GM19438 (cell line): Measurements from ENCODE around the gene KATNB1.

Source experiments
- ATAC-seq: cut with Tn5 transposase; IDR thresholded peaks from one replicate; pipeline ENCODE4 v1.9.1; 2021; ENCODE audit warnings: low read depth; ENCODE audit not compliant: unreplicated experiment

Gene KATNB1

DNA sequence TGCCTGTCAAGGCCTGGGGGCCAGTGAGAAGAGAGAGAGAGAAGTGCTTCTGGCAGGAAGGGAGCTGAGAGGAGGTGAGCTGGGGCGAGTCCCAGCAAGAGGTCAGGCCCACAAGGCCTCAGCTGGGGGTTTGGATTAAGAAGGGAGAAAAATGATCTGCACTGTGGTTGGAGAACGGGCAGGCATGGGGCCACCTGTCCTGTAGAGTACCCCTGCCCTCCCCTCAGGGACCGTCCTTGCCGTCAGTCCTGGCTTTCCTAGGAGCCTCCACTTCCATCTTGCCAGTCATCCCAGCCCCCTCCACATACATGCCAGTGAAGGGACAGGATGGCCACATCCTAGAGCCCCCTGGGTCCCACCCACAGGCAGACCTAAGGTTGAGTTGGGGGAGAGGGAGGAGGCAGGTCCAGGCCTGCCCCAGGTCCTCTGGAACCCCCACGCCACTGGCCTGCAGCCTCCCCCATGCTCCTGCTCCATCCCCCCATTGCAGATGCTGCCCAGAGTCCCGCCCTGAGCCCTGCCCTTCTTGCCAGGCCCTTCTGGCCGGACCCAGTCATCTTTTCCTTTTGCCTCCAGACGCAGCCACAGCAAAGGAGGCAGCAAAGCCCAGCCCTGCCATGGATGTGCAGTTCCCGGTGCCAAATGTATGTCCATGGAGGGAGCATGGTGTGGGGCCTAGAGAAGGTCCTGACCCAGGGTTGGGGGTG, 18.9 kb downstream of the KATNB1 start:
- no peak for ATAC-seq

DNA sequence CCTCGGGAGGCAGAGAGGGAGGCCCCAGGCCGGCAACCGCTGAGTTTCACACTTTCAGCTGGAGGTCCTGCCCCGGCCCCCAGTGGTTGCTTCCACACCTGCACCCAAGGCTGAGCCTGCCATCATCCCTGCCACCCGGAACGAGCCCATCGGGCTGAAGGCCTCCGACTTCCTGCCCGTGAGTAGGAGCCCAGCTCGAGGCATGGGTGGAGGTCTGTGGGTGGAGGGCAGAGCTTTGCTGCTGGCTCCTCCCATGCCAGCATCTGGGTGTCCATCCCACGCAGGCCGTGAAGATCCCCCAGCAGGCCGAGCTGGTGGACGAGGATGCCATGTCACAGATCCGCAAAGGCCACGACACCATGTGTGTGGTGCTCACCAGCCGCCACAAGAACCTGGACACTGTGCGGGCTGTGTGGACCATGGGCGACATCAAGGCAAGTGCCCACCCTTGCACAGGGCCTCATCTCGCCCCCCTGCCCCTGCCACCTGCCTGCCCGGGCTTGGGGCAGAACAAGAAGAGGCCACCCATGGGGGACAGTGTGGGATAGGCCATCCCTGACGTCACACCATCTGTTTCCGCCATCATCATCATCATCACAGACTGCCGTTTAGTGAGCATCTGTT, 19.6 kb downstream of the KATNB1 start:
- ATAC-seq = no peak

DNA sequence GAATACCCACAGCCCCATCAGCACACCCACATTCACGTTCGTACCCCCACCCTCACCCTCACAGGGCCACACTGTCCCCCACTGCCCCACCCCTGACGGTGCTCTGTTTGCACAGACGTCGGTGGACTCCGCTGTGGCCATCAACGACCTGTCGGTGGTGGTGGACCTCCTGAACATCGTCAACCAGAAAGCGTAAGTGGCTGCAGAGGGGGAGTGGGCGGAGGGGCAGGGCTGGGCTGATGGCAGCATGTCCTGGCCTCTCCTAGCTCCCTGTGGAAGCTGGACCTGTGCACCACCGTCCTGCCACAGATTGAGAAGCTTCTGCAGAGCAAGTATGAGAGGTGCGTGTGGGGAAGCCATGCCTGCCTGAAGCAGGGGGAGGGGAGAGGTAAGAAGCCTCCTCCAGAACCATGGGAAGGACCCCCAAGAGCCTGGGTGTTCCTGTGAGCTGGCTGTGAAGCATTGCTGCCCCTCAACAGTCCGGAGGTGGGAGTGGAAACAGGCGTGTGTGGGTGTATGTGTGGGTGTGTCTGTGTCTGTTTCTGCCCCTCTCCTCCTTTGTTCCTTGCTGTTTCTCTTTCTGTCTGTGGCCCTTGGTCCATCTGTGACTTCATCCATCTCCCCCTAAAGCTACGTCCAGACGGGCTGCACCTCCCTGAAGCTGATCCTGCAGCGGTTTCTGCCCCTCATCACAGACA, 20.3 kb downstream of the KATNB1 start:
- no peak for ATAC-seq

DNA sequence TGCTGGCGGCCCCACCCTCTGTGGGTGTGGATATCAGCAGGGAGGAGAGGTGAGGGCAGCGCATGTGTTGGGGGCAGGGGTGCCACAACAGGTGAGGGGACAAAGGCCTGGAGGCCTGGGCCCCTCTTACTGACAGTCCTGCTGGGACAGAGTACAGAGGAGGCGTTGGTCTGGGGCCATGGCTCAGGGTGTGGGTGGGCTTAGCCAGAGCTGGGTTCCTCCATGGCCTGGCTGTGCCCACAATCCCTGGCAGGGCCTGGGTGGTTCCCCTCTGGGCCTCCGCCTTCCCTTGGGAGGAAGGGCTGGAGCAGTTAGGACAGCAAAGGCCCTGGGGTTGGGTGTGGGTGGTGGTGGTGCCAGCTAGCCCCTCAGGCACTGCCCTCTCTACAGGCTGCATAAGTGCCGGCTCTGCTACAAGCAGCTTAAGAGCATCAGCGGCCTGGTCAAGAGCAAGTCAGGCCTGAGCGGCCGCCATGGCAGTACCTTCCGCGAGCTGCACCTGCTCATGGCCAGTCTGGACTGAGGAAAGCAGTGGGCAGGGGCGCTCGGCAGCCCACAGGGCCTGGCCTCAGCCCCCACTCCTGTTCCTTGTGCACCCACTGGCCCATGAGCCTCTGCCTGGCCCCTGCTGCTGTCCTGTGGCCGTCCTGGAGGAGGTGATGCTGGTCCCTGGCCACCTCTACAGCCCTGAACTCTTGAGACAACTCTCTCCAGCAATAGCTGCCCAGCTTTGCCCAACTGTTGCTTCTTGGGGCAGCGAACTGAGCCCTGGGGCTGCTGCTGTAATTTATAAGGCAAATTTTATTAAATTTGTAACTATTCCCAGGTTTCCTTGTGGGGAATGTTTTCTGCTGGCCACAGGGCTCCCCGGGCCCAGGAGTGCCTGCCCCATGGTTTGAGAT, 21.1 kb downstream of the KATNB1 start:
- ATAC-seq = no peak

DNA sequence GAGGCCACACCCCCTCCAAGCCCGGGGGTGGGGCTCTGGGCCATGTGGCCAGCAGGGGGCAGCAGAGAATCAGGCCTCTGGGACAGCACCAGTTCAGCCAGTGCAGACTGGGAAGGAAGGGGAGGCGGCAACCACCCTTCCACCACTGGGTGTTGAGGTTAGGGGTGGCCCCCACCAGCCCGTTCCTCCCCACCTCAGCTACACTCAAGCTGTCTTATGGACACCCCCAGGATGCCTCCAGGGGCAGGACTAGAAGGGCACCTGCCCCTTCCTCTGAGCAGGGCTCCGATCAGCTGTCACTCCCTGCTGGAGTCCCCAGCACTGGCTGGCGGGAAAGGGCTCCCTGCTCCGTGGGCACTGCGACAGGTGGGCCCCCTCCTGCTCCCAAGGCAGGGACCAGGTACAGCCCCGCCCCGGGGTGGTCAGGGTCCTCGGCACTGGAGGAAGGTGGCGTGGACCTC, 21.8 kb downstream of the KATNB1 start:
- peak; percentile 85 for ATAC-seq

DNA sequence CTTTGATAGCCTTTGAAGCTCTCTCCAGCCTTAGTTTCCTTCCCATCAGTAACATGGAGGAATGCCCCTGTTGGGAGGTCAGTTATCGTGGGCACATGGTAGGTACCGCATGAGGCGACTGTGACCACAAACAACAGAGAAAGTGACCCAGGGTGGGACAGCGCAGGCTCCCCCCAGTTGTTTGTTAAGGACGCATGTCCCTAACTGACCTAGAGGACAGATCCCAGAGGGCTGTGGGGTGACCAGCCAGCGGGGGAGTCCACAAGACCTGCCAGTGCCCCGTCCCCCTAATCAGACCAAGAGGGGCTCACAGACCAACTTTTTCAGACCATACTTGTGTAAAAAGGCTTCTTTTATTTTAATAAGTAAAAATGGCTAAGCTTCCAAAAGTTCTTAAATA, 22.3 kb downstream of the KATNB1 start:
- no peak for ATAC-seq

DNA sequence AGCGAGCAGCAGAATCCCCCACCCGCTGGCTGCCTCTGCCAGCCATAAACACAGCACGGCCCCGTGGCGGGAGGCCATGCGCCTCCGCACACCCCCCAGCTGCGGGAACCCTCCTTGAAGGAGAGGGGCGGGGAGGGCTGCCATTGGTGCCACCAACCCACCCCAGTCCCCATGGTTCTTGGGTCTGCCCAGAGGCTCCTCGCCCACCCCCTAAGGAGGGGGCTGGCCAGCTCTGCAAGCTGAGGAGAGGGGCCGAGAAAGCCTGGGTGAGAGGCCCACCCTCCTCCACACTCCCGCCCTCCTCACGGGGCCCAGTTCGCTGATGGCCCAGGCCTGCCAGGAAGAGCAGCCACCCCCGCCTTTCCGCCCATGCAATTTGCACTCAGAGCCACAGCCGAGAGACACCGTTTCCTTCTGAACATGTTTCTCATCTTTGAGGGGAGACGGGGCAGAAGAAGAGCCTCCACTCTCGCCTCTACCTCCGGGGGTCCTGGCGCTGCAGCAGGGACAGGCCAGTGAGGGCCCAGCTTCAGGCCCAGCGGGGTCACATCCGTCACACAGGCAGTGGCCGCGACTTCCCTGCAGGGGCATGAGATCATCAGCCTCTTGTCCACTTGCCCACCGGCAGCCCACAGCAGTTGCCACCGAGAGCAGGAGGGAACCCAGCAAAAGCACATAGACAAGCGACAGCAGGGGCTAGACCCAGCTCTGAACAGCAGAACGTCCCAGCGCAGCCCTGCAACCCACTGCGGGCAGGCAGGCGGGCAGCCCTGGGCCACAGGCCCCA, 23.0 kb downstream of the KATNB1 start:
- ATAC-seq = no peak

DNA sequence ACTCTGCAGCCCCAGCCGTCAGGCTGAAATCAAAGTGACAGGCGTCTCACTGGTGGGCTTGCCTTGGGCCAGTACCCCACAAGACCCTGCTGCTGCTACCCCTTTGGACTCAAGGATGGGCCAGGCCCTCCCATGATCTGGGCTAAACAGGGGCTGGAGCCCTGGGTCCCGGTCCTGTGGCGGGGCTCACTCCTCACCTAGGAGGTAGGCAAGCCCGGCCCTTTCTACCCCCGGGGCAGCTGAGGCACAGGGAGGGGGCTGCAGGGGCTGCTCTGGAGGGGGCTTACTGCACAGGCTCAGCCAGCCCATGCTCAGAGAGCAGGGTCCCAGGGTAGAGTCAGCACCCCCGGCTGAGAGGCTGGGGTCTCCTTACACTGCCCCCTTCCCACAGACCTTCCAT, 23.6 kb downstream of the KATNB1 start:
- ATAC-seq = no peak

DNA sequence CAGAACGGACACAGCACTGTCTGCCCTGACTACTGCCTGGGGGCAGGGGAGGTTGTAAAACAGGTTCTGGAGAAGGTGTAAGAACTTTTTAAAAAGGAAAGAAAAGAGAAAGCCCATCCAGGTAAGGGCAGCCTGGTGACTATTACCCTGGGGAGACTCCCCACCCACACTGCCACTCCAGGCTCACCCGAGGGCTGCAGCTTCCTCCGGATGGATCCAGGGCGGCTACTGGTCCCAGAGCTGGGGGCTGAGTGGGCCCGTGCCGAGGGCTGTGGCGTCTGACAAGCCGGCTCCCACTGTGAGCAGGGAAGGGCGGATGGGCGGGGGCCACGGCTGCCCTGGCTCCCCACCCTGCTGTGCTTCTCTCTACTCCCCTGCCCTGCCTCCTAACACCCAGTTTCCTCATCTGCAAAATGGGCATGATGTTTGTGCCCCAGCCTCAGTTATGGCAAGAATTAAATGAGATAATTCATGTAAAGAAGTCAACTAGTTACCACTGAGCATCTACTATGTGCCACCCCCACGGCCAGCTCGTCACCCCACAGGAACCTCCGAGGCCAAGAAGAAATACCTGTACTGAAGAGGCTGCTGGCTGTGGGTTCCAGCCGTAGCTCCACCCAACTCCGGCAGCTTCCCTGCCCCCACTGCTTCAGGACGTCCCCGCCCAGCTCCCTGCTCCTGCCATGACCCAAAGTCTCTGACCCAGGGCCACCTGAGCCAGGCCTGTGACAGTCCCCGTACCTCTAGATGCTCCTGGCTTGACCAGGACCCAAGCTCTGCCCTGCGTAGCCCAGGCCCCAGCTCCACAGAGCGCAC, 24.2 kb downstream of the KATNB1 start:
- no peak for ATAC-seq

DNA sequence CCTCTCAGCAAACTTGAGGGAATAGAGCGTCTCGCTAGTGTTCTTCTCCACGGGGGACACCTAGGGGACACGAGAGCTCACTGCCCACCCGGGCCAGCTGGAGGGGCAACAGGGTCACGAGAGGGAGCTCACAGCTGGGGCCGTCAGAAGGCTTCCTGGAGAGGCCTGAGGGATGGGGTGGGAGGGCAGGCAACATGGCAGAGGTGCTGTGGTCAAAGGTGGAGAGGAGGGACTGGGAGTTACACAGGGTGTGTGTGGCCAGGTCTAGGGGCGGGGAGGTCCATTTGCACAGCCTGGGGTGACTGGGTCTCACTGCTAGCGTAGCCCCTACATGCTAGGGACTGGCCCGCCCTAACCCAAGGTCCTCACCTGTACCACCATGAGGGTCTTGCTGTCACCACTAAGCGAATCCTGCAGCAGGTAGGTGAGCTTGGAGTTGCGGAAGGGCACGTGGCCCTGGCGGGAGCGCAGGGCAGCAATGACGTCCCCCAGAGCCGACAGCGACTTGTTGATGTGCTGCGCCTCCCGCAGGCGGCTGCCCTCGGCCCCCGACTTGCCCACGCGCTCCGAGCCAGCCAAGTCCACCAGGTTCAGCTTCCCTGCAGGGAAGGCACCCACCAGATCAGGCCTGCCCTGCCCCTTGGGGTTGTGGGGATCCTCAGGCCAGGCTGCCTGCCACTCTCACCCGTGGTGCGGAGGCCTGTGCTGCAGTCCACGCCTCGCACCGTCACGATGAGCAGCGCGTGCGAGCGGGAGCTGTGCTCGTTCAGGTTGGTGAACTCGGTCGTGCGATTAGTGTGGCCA, 25.0 kb downstream of the KATNB1 start:
- ATAC-seq = no peak

DNA sequence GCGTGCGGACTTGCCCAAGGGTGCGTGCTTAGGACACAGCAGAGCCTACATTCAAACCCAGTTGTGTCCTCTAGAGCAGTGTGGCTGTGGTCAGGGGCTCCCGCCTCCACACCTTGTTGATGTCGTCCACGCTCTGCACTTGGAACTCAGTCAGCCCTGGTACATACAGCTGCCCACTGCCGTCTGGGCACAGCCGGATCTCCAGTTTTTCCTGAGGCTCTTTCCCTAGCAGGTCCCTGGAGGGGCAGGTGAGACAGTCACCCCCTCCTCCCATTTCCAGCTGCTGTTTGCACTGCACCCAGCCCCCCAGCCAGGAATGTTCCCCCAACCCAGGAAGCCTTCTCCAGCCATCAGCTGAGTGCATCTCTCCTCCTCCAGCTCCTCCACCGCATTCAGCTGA, 25.7 kb downstream of the KATNB1 start:
- ATAC-seq = no peak

DNA sequence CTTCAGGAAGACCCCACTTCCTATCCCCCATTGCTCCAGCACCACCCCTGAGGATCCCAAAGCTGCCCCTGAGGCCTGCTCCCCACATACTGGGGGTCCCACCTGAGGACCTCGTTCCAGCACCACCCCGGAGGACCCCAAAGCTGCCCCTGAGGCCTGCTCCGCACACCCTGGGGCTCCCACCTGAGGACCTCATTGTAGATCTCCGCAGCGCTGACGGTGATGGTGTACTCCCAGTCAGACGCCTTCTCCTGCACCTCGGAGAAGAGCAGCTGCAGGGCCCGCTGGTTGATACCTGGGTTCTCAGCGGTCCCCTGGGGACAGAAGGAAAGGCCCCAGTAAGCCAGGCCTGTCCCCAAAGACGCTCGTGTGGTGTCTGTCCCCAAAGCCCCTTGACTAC, 26.4 kb downstream of the KATNB1 start:
- no peak for ATAC-seq

DNA sequence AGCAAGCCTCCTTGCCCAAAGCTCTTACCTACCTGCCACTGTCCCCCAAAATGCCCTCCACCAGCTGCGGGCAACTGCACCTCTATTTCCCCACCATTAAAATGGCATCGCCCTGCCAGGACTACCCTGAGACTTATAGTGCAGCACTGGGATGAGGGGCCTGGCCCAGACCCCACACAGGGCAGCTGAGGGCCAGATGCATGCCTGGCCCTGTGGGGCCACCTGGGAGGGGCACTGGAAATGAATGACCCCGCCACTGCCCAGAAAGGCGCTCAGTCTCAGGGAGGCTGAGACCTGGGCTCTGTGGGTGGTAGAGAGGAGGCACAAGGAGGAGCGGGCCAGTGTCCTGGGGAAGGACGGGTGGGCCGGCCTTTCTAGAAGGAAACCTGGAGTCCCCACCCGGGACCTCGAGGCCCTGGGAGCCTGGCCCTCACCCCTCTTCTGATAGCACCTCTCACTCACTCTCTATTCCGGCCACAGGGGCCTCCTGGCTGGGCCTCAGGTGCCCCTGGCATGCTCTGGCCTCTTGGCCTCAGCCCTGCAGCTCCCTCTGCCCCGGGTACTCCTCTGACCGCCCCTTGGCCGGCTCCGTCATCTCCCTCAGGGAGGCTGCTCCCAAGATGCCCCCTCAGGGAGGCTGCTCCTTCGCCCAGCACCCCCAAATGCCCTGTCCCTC, 26.9 kb downstream of the KATNB1 start:
- ATAC-seq = no peak

DNA sequence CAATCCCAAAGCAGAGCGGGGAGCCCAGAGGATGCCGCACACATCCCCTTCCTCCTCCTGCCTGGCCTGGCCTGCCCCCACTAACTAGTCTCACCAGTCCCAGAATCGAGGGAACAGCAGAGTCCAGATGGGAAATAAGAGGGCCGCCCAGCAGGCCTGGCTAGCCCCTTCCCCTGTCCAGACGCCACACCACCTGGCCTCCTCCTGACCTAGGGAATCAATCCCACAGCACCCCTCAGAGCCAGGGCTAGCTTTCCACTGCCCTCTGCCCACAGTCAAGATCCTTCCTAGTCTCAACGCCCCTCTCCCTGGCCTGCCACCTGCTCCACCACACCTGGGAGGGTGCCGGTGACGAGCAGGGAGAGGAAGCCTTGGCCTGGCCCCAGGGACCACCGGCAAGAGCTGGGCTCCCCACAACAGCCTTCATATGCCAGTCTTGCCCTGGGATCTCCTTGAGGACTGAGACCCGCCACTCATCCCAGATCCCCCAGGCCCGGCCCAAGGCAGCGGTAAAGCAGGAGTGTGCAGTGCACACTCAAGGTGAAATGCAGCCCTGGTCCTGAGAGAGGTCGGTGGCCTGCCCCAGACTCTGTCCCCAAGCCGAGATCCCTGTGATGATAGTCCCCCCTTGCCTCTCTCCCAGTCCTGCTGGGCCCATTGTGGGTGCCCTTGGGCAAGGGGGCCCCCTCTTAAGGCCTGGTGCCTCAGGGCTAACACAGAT, 27.9 kb downstream of the KATNB1 start:
- no peak for ATAC-seq

DNA sequence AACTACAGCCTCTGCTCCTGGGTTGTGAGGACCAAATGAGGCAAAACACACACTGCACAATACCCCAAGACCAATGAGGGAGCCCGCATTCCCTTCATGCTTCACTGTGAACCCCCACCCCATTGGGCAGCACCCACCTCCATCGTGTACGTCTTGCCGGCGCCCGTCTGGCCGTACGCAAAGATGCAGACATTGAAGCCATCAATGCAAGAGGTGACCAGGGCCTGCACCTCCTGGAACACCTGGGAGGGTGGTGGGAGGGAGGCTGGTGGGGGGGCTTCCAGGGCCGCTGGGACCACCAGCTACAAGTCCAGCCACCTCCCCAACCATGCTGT, 28.4 kb downstream of the KATNB1 start:
- no peak for ATAC-seq

DNA sequence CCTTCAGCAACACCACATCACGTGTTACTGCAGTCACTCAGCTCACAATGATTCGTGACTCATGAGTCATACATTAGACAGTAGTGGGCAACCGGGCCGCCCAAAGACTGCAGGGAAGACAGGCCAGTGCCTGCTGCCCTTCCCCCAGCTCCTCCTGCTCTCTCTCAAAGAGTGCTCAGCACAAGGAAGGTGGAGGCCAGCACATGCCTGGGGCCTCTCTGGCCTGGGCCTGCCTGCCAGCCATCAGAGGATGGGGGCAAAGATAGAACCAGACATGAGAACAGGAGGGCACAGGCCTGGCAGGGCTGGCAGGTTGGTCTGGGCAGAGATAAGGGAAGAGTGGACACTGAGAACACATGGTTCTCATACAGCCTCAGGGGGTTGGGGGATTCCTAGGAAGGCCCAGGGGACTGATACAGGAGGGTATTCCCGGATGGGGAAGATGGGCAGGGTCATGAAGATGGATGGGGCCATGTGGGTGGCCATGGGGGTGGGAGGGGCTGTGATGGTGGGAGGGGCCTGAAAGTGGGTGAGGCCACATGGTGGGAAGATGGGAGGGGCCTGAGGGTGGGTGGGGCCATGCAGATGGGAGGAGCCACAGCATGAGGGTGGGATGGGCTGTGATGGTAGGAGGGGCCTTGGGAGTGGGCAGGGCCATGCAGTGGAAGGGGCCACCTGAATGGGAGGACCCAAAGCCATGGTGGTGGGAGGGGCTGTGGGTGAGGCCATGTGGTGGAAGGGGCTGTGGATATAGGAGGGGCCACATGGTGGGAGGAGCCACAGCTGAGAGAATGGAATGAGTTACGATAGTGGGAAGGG, 29.0 kb downstream of the KATNB1 start:
- no peak for ATAC-seq
